ENCODE measurements around the gene CLCA1.

The CLCA1 gene

DNA sequence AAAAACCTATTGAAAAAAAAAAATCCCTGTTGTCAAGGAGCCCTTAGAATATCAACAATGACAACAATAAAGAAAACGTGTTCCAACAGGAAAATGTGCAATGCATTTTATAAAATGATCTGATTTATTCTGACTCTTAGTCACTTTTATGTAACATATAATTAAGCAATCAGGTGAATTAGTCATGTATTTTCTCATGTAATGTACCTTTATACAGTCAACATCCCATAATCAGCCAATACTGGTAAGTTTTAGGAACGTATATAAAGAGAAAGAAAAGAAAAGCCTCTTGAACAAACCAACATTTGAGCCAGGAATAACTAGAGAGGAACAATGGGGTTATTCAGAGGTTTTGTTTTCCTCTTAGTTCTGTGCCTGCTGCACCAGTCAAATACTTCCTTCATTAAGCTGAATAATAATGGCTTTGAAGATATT is 78.1 kb downstream of the CLCA1 start, which contains the start of gene CLCA4:
CLCA4 (plus strand) TSS at position 292 of the 435 bp plus-strand sequence; CDS start at position 334, 42 bp downstream.
- no peak for DNase-seq (ENCODE audit: low read depth, low spot score)

DNA sequence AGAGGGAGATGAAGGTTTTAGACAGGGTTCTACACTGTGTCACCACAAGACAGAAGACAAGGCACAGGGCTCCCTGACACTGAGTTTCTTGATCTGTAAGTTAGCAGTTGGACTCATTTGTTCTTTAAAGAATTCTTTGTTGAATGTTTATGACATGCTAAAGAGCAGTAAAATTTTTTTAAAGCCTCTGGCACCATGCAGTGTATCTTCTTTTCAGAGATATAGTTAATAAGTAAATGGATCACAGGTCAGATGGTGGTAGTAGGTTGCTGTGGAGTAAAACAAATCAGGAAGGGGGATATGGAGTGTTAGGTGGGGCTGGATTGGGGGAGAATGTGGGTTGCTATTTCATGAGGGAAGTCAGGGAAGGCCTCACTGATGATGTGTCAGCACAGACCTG is 80.1 kb downstream of the CLCA1 start:
- no peak for DNase-seq (ENCODE audit: low read depth, low spot score)

Measured in ELF-1 (cell line).